H1 (cell line): Measurements from ENCODE around the gene ZNF211. TPM values are rescaled to one million over a fixed set of nuclear protein-coding genes. Genes with fewer than 3 reads are reported as not detected.

Experiments
- BCL11A ChIP-seq, 2 experiments: IDR thresholded peaks; one replicate each; pipeline ENCODE4 v1.6.1; 2011; ENCODE audit warnings: low read depth in 2 of 2, low read length in 2 of 2, mild to moderate bottlenecking in 2 of 2
- CBX8 ChIP-seq: fragments of 300-800, 300-1000 bp; sonication (generic); IDR thresholded peaks from 2 replicates; pipeline ENCODE4 v1.7.1; 2016; ENCODE audit warnings: low read depth, low read length, borderline replicate concordance
- CHD1 ChIP-seq: IDR thresholded peaks from 2 replicates; pipeline ENCODE4 v1.6.1; 2012; ENCODE audit warnings: low read depth, low read length, improper control_type of control experiment
- CREB1 ChIP-seq: IDR thresholded peaks from 2 replicates; pipeline ENCODE4 v1.6.1; 2012; ENCODE audit warnings: inconsistent platforms
- EP300 ChIP-seq, 2 experiments: IDR thresholded peaks; 1 replicate in 1 of 2; 2 replicates in 1 of 2; pipeline ENCODE4 v1.6.1; 2011 to 2012; ENCODE audit warnings: low read depth in 2 of 2, low read length in 2 of 2, mild to moderate bottlenecking in 2 of 2, borderline replicate concordance in 1 of 2, inconsistent platforms in 1 of 2, moderate library complexity in 1 of 2
- FOSL1 ChIP-seq: IDR thresholded peaks from 2 replicates; pipeline ENCODE4 v1.6.1; 2011; ENCODE audit warnings: mild to moderate bottlenecking, low read depth, low read length, moderate library complexity; ENCODE audit not compliant: insufficient read depth
- HDAC6 ChIP-seq: IDR thresholded peaks from one replicate; pipeline ENCODE4 v1.7.1; 2012; ENCODE audit warnings: low read depth, mild to moderate bottlenecking, inconsistent platforms, low read length, moderate library complexity
- JUN ChIP-seq: IDR thresholded peaks from 2 replicates; pipeline ENCODE4 v1.6.1; 2011; ENCODE audit warnings: low read depth, mild to moderate bottlenecking, improper control_type of control experiment, low read length
- MAFK ChIP-seq: IDR thresholded peaks from 2 replicates; pipeline ENCODE4 v1.6.1; 2012; ENCODE audit warnings: low read depth, mild to moderate bottlenecking, improper control_type of control experiment, low read length
- POLR2AphosphoS5 ChIP-seq: IDR thresholded peaks from 2 replicates; pipeline ENCODE4 v1.6.1; 2011; ENCODE audit warnings: low read depth, low read length
- POU5F1 ChIP-seq: IDR thresholded peaks from 2 replicates; pipeline ENCODE4 v1.6.1; 2011; ENCODE audit warnings: low read depth, mild to moderate bottlenecking, low read length, moderate library complexity
- SAP30 ChIP-seq: fragments of 300-600 bp; sonication (generic); IDR thresholded peaks from 2 replicates; pipeline ENCODE4 v1.7.1; 2012; ENCODE audit warnings: low read length, moderate library complexity, mild to moderate bottlenecking, inconsistent platforms; ENCODE audit not compliant: insufficient read depth, insufficient replicate concordance
- SP1 ChIP-seq: IDR thresholded peaks from 2 replicates; pipeline ENCODE4 v1.6.1; 2011; ENCODE audit warnings: low read depth, low read length
- SP2 ChIP-seq: IDR thresholded peaks from 2 replicates; pipeline ENCODE4 v1.6.1; 2012; ENCODE audit warnings: mild to moderate bottlenecking, low read length, inconsistent platforms
- SRF ChIP-seq: IDR thresholded peaks from 2 replicates; pipeline ENCODE4 v1.6.1; 2011; ENCODE audit warnings: mild to moderate bottlenecking, low read depth, low read length, moderate library complexity
- SUZ12 ChIP-seq: fragments of 200-600 bp; sonication (generic); IDR thresholded peaks from 2 replicates; pipeline ENCODE4 v1.6.1; 2012; ENCODE audit warnings: mild to moderate bottlenecking, inconsistent platforms, low read length, moderate library complexity, mixed read lengths
- TCF12 ChIP-seq: IDR thresholded peaks from 2 replicates; pipeline ENCODE4 v1.6.1; 2011; ENCODE audit warnings: low read depth, mild to moderate bottlenecking, low read length
- ZNF274 ChIP-seq: IDR thresholded peaks from 2 replicates; pipeline ENCODE4 v1.7.0; 2012; ENCODE audit warnings: low read length, borderline replicate concordance; ENCODE audit errors: extremely low read depth
- polyA plus RNA-seq, 7 experiments: library from polyadenylated mRNA; depleted of rRNA in 3 of 7; stranded (reverse) in 5 of 7; unstranded in 2 of 7; fragments of >200 nt in 5 of 7; fragments of 200-250 nt in 2 of 7; gene quantifications; 1 replicate in 5 of 7; 2 replicates in 1 of 7; 4 replicates in 1 of 7; pipeline versions ENCODE4 v1.2.1 to v1.2.3, GENCODE V29; 2011 to 2013; ENCODE audit warnings: missing spikeins in 2 of 7, mixed read lengths in 2 of 7
- total RNA-seq: library from RNA; stranded (reverse); fragmentation: NEBNext Ultra II Directional; extraction: Animal tissue kit (Norgen Biotek cat#: 25700); gene quantifications from 2 replicates; pipeline ENCODE4 v1.2.1, GENCODE V29; 2021
- TF ChIP-seq, protein P1 (sequence below): IDR thresholded peaks from 2 replicates; pipeline ENCODE4 v1.6.1; 2012; ENCODE audit warnings: inconsistent platforms
- TF ChIP-seq, protein P2 (sequence below): IDR thresholded peaks from 2 replicates; pipeline ENCODE4 v1.6.1; 2012; ENCODE audit warnings: inconsistent platforms
- TF ChIP-seq, protein P3 (sequence below), 3 experiments: IDR thresholded peaks; 1 replicate in 2 of 3; 2 replicates in 1 of 3; pipeline versions ENCODE4 v1.5.1 to v1.6.1; 2011; ENCODE audit warnings: low read length in 3 of 3, mild to moderate bottlenecking in 3 of 3, inconsistent platforms in 2 of 3, low read depth in 1 of 3, moderate library complexity in 1 of 3; ENCODE audit not compliant: insufficient read depth in 1 of 3; ENCODE audit errors: control extremely low read depth in 1 of 3

The ZNF211 gene
- total and polyA plus RNA-seq, 2 of the 8 experiments (the other 6 are each of a cell fraction or from before 2014, with no cell fraction given), result 7.5 to 15.7 TPM

DNA sequence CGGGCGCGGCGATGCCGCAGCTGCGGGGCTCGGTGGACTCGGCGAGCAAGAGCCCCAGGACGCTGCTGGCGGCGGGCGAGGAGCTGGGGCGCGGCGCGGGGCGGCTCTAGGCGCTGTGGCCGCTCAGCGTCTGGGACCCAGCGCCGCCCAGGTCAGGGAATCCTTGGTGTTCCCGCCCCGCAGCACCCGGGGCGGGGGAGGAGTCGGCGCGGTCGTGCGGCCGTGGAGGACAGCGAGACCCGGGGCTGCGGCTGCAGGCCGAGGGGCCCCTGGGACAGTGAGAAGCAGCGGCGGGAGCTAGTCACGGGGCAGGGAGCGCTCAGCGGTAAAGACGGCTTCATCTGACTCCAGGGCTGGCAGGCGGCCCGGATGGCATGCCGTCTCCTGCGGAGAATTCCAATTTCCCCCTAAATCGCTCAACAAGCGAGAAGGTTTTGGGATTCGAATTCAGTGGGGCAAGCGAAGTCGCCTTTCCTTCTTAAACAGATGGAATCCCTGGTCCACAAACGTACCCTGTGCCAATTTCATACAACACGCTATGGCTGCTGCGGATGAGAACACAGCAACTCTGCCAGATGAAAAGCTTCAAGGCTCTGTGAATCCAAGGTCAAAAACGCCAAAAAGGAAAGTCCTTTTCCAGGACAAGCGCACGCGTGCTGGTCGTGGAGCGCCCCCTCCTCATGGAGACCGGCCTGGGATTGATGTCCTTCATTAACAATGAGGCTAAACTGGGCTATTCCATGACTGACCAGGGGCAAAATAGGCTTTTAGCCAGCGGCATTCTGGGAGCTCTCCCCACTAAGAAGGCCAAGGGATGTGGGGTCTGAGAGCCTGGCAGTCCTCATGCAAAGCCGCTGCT is 31.5 kb downstream of the ZNF211 start (continued):
- no peak for TF ChIP-seq HDAC6
- no peak for TF ChIP-seq SP2
- no peak for TF ChIP-seq CBX8
- TF ChIP-seq, protein P1, sequence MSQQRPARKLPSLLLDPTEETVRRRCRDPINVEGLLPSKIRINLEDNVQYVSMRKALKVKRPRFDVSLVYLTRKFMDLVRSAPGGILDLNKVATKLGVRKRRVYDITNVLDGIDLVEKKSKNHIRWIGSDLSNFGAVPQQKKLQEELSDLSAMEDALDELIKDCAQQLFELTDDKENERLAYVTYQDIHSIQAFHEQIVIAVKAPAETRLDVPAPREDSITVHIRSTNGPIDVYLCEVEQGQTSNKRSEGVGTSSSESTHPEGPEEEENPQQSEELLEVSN, result peak; percentile 92
- no peak for TF ChIP-seq CREB1
- TF ChIP-seq EP300 (IDR thresholded peaks at IDR 0.05; ENCODE audit: borderline replicate concordance in 1 of 2, low read depth in 2 of 2, low read length in 2 of 2), result no peak
- TF ChIP-seq POU5F1, result no peak
- TF ChIP-seq SRF, result no peak
- TF ChIP-seq BCL11A (IDR thresholded peaks at IDR 0.05; ENCODE audit: low read depth in 2 of 2, low read length in 2 of 2), result no peak
- TF ChIP-seq JUN, result no peak
- TF ChIP-seq, protein P2, sequence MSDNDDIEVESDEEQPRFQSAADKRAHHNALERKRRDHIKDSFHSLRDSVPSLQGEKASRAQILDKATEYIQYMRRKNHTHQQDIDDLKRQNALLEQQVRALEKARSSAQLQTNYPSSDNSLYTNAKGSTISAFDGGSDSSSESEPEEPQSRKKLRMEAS, result peak; percentile 57
- no peak for TF ChIP-seq CHD1
- TF ChIP-seq, protein P3, sequence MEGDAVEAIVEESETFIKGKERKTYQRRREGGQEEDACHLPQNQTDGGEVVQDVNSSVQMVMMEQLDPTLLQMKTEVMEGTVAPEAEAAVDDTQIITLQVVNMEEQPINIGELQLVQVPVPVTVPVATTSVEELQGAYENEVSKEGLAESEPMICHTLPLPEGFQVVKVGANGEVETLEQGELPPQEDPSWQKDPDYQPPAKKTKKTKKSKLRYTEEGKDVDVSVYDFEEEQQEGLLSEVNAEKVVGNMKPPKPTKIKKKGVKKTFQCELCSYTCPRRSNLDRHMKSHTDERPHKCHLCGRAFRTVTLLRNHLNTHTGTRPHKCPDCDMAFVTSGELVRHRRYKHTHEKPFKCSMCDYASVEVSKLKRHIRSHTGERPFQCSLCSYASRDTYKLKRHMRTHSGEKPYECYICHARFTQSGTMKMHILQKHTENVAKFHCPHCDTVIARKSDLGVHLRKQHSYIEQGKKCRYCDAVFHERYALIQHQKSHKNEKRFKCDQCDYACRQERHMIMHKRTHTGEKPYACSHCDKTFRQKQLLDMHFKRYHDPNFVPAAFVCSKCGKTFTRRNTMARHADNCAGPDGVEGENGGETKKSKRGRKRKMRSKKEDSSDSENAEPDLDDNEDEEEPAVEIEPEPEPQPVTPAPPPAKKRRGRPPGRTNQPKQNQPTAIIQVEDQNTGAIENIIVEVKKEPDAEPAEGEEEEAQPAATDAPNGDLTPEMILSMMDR (IDR thresholded peaks at IDR 0.05; ENCODE audit: control extremely low read depth in 1 of 3, insufficient read depth in 1 of 3, low read depth in 1 of 3, low read length in 3 of 3), result no peak
- no peak for TF ChIP-seq SAP30
- no peak for TF ChIP-seq ZNF274
- peak; percentile 52; the same call in 1 of the 2 replicates for TF ChIP-seq SUZ12
- no peak for TF ChIP-seq FOSL1
- TF ChIP-seq SP1, result no peak
- TF ChIP-seq MAFK, result no peak
- TF ChIP-seq POLR2AphosphoS5, result peak; percentile 12; the same call in 1 of the 2 replicates
- TF ChIP-seq TCF12, result no peak
